H9 (cell line): Measurements from ENCODE around the gene CATSPERE. TPM values are rescaled to one million over a fixed set of nuclear protein-coding genes. Genes with fewer than 3 reads are reported as not detected.

Source experiments
- DNase-seq: peaks from one replicate; pipeline ENCODE4 v3.0.0-alpha.2; 2017
- H2AFZ ChIP-seq: one replicate; pipeline ENCODE4 v1.6.1; 2013; ENCODE audit warnings: mild to moderate bottlenecking, low read length, control low read depth, moderate library complexity
- H2AK5ac ChIP-seq: 2 replicates; pipeline ENCODE4 v1.6.1; 2013; ENCODE audit warnings: low read length, control low read depth, mixed read lengths; ENCODE audit not compliant: insufficient read length
- H2BK120ac ChIP-seq: one replicate; pipeline ENCODE4 v1.6.1; 2013; ENCODE audit warnings: low read depth, mild to moderate bottlenecking, low read length, control low read depth, inconsistent platforms; ENCODE audit not compliant: poor library complexity, severe bottlenecking
- H2BK12ac ChIP-seq: 2 replicates; pipeline ENCODE4 v1.6.1; 2013; ENCODE audit warnings: low read length, control low read depth, mixed read lengths, low read depth; ENCODE audit not compliant: insufficient read length
- H2BK15ac ChIP-seq: 2 replicates; pipeline ENCODE4 v1.6.1; 2013; ENCODE audit warnings: low read depth, low read length, control low read depth
- H2BK20ac ChIP-seq: one replicate; pipeline ENCODE4 v1.6.1; 2013; ENCODE audit warnings: low read depth, mild to moderate bottlenecking, low read length, control low read depth, inconsistent platforms; ENCODE audit not compliant: poor library complexity, severe bottlenecking
- H2BK5ac ChIP-seq: 2 replicates; pipeline ENCODE4 v1.6.1; 2013; ENCODE audit warnings: low read length, control low read depth, mixed read lengths; ENCODE audit not compliant: insufficient read length
- H3K14ac ChIP-seq: 2 replicates; pipeline ENCODE4 v1.6.1; 2013; ENCODE audit warnings: low read length, control low read depth; ENCODE audit not compliant: insufficient read depth
- H3K18ac ChIP-seq: 2 replicates; pipeline ENCODE4 v1.6.1; 2013; ENCODE audit warnings: low read depth, mild to moderate bottlenecking, mixed read lengths, low read length, control low read depth; ENCODE audit not compliant: insufficient read length
- H3K23ac ChIP-seq: 2 replicates; pipeline ENCODE4 v1.6.1; 2013; ENCODE audit warnings: low read length, control low read depth, mixed read lengths, low read depth; ENCODE audit not compliant: insufficient read length
- H3K23me2 ChIP-seq: 2 replicates; pipeline ENCODE4 v1.6.1; 2013; ENCODE audit warnings: low read depth, mild to moderate bottlenecking, mixed read lengths, low read length, control low read depth; ENCODE audit not compliant: insufficient read length, poor library complexity, severe bottlenecking
- H3K27ac ChIP-seq: 2 replicates; pipeline ENCODE4 v1.5.1; 2013; ENCODE audit warnings: low read length, control low read depth, mixed read lengths, low read depth; ENCODE audit not compliant: insufficient read length
- H3K27me3 ChIP-seq: 2 replicates; pipeline ENCODE4 v1.6.1; 2013; ENCODE audit warnings: low read length, control low read depth, inconsistent platforms; ENCODE audit not compliant: insufficient read depth
- H3K4ac ChIP-seq: 2 replicates; pipeline ENCODE4 v1.6.1; 2013; ENCODE audit warnings: low read depth, mild to moderate bottlenecking, control low read depth, inconsistent platforms, low read length, moderate library complexity
- H3K4me1 ChIP-seq: 2 replicates; pipeline ENCODE4 v1.6.1; 2013; ENCODE audit warnings: low read length, control low read depth, inconsistent platforms; ENCODE audit not compliant: insufficient read depth
- H3K4me2 ChIP-seq: 2 replicates; pipeline ENCODE4 v1.6.1; 2013; ENCODE audit warnings: low read length, control low read depth, mixed read lengths; ENCODE audit not compliant: insufficient read length, insufficient read depth
- H3K56ac ChIP-seq: 2 replicates; pipeline ENCODE4 v1.6.1; 2013; ENCODE audit warnings: low read depth, mild to moderate bottlenecking, mixed read lengths, low read length, control low read depth; ENCODE audit not compliant: insufficient read length
- H3K79me1 ChIP-seq: 2 replicates; pipeline ENCODE4 v1.6.1; 2013; ENCODE audit warnings: low read depth, mild to moderate bottlenecking, moderate library complexity, low read length, control low read depth, inconsistent platforms; ENCODE audit not compliant: insufficient read depth, poor library complexity, severe bottlenecking
- H3K79me2 ChIP-seq: 2 replicates; pipeline ENCODE4 v1.6.1; 2013; ENCODE audit warnings: low read length, control low read depth, inconsistent platforms; ENCODE audit not compliant: insufficient read depth
- H3K9ac ChIP-seq: 2 replicates; pipeline ENCODE4 v1.6.1; 2013; ENCODE audit warnings: low read length, control low read depth, mixed read lengths; ENCODE audit not compliant: insufficient read length; ENCODE audit errors: extremely low read depth
- H3K9me3 ChIP-seq: one replicate; pipeline ENCODE4 v1.6.1; 2013; ENCODE audit warnings: low read depth, low read length, inconsistent platforms; ENCODE audit not compliant: control insufficient read depth
- H3T11ph ChIP-seq: one replicate; pipeline ENCODE4 v1.6.1; 2013; ENCODE audit warnings: mild to moderate bottlenecking, low read length, control low read depth, inconsistent platforms
- H4K20me1 ChIP-seq: one replicate; pipeline ENCODE4 v1.6.1; 2013; ENCODE audit not compliant: control insufficient read depth, insufficient read length, insufficient read depth
- H4K5ac ChIP-seq: 2 replicates; pipeline ENCODE4 v1.6.1; 2013; ENCODE audit warnings: low read depth, mild to moderate bottlenecking, mixed read lengths, low read length, control low read depth; ENCODE audit not compliant: insufficient read length
- H4K8ac ChIP-seq: replicated peaks from 2 replicates; pipeline ENCODE4 v1.6.1; 2013; ENCODE audit warnings: low read length, control low read depth, mixed read lengths, low read depth; ENCODE audit not compliant: insufficient read length
- H4K91ac ChIP-seq: 2 replicates; pipeline ENCODE4 v1.6.1; 2013; ENCODE audit warnings: low read depth, mild to moderate bottlenecking, moderate library complexity, mixed read lengths, low read length, control low read depth; ENCODE audit not compliant: insufficient read length
- H3K27ac Mint-ChIP-seq, 3 experiments: 2 replicates in 2 of 3; 3 replicates in 1 of 3; pipeline ENCODE4 v1.8.0; 2020 to 2021; ENCODE audit warnings: mixed read lengths in 3 of 3, mild to moderate bottlenecking in 1 of 3, moderate library complexity in 1 of 3
- H3K27me3 Mint-ChIP-seq: 2 replicates; pipeline ENCODE4 v1.8.0; 2021; ENCODE audit warnings: low read depth, mild to moderate bottlenecking, moderate library complexity, mixed read lengths
- H3K36me3 Mint-ChIP-seq, 3 experiments: 2 replicates in 2 of 3; 3 replicates in 1 of 3; pipeline ENCODE4 v1.8.0; 2020 to 2021; ENCODE audit warnings: low read depth in 3 of 3, mixed read lengths in 3 of 3; ENCODE audit not compliant: insufficient read depth in 1 of 3
- H3K4me1 Mint-ChIP-seq, 2 experiments: 2 replicates each; pipeline ENCODE4 v1.8.0; 2020; ENCODE audit warnings: mixed read lengths in 2 of 2
- H3K4me3 Mint-ChIP-seq, 2 experiments: 2 replicates in 1 of 2; 3 replicates in 1 of 2; pipeline ENCODE4 v1.8.0; 2020 to 2021; ENCODE audit warnings: mild to moderate bottlenecking in 2 of 2, mixed read lengths in 2 of 2, moderate library complexity in 1 of 2
- H3K9me3 Mint-ChIP-seq, 2 experiments: 2 replicates in 1 of 2; 3 replicates in 1 of 2; pipeline ENCODE4 v1.8.0; 2020; ENCODE audit warnings: mild to moderate bottlenecking in 2 of 2, mixed read lengths in 2 of 2, moderate library complexity in 1 of 2
- CTCF ChIP-seq: fragments of 200-600 bp; sonication (generic); conservative IDR thresholded peaks from 3 replicates; pipeline ENCODE4 v1.8.0; 2021; ENCODE audit warnings: antibody characterized with exemption, mild to moderate bottlenecking
- WGBS: extraction: QIAGEN DNeasy Blood & Tissue Kit; methylation state at CpG from one replicate; pipeline ENCODE4 v1.1.7; 2013; ENCODE audit warnings: missing lambda C conversion rate, low lambda C conversion rate, mixed read lengths; ENCODE audit not compliant: insufficient read length; ENCODE audit errors: extremely low coverage; 5-methylcytosine and 5-hydroxymethylcytosine counted together
- total RNA-seq: library from RNA; stranded (reverse); gene quantifications from 2 replicates; pipeline ENCODE4 v1.2.1, GENCODE V29; 2021

The CATSPERE gene
- total RNA-seq, 1 experiment from 2014 or later, result 0.31 TPM

GRCh38 chr1:244614879-244615278, 153.8 kb downstream of the CATSPERE start:
- TF ChIP-seq CTCF, result no peak
- no peak overlapping the region for H3T11ph ChIP-seq
- no peaks in the 10 kb centered on the region for H3K9me3 ChIP-seq
- H3K27me3 ChIP-seq, result no peaks in the 10 kb centered on the region
- H3K4me1 Mint-ChIP-seq, result peaks cover 22 to 30% of the 10 kb centered on the region in 2 experiments
- no peak overlapping the region for H3K56ac ChIP-seq
- H4K5ac ChIP-seq, result no peak overlapping the region
- H3K4ac ChIP-seq, result no peak overlapping the region
- no peak overlapping the region for H3K14ac ChIP-seq
- no peak for DNase-seq
- no CpG with 5 or more reads among the region's 3 CpGs for WGBS
- peak overlapping the region in 2 of 3 experiments; percentile 28 to 68; a peak in 3 of 7 replicates for H3K27ac Mint-ChIP-seq
- H4K91ac ChIP-seq, result no peak overlapping the region
- no peak overlapping the region for H4K8ac ChIP-seq
- H3K79me1 ChIP-seq, result no peaks in the 10 kb centered on the region
- H2BK5ac ChIP-seq, result no peak overlapping the region
- H3K9ac ChIP-seq, result no peak overlapping the region
- H3K36me3 Mint-ChIP-seq, result peaks cover 0 to 9% (median 0%) of the 10 kb centered on the region in 3 experiments; a peak in 2 of 7 replicates
- peaks cover 4% of the 10 kb centered on the region in 2 experiments; a peak in 2 of 5 replicates for H3K9me3 Mint-ChIP-seq
- no peak overlapping the region for H2AFZ ChIP-seq
- no peaks in the 10 kb centered on the region for H4K20me1 ChIP-seq
- no peaks in the 10 kb centered on the region for H3K79me2 ChIP-seq
- H2BK20ac ChIP-seq, result no peak overlapping the region
- H3K4me1 ChIP-seq, result no peaks in the 10 kb centered on the region; the same call in 1 of the 2 replicates
- H3K23me2 ChIP-seq, result no peaks in the 10 kb centered on the region
- no peak overlapping the region for H2AK5ac ChIP-seq
- H2BK120ac ChIP-seq, result no peak overlapping the region
- H3K27ac ChIP-seq, result no peak overlapping the region
- no peak overlapping the region for H3K4me3 Mint-ChIP-seq
- no peak overlapping the region for H3K4me2 ChIP-seq
- no peaks in the 10 kb centered on the region for H3K27me3 Mint-ChIP-seq
- no peak overlapping the region for H3K18ac ChIP-seq
- H2BK12ac ChIP-seq, result no peak overlapping the region
- no peak overlapping the region for H2BK15ac ChIP-seq
- H3K23ac ChIP-seq, result no peak overlapping the region
